Measurements from ENCODE around the gene SORBS2.

Gene SORBS2

GRCh38 chr4:185542626-185543315 is 269.2 kb downstream of the SORBS2 start:
- no peak for DNase-seq

DNA sequence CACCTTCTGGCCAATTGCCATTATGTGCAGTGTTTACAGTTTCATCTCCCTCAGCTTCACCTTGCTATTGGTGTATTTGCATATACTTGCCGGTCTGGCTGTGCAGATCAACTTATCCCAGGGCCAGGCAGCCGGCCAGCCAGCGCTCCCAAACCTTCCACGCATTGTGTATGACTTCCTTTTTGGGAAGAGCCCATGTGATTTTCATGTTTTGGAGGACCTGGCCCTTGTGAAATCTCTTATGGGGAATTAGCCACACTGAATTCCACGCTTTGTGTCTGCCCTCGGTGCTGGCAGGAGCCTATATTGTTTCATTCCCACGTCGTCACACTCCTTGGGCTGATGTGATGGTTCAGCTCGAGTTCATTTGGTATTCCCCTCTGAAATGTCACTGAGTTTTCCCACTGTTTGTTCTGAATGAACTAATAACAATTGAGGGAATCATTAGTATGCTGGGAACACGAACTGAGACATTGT is 270.7 kb downstream of the SORBS2 start:
- DNase-seq: no peak

DNA sequence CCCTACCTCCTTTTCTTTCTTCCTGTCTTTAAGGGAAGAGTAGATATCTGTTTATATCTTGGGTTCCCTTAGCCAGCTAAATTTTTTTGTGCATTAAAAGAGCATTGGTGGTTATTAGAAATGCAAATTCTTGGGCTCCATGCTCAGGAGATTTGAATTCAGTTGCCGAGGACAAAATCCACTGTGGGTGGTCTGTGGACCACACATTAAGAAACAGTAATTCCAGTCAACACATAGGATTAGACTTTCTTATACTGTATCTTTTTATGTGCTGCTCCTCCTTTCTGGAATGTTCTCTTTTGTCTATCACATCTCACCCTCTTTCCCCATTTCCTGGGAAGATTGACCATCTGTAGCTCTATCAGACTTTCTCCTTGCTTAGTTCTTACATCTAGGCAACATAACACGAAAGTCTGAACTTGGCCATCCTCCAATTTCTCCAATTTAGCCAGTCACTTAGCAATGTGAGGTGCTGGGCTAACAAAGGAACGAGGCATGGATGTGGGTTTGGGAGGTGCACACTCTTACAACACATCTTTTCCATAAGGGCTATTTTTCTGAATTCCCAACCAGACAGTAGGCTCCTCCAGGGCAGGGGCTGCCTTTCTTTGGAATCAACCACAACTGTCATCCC is 271.4 kb downstream of the SORBS2 start:
- DNase-seq: no peak

DNA sequence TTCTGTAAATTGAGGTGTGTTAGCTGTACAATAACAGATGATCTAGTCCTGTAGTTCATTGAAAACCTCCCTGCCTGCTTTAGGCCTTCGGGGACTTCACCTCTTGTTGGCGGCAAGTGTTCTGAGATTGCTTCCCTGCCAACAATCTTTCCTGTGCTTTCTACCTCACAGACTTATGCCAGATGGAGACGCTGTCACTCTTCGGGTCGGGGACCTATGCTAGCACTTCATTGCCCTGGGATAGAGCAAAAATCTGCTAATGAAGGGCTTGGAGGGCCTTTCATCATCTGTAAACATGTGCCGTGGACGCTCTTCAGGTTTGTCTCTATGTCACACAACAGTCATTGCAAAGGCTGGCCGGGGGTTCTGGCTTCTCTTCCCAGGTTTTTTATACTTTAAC is 272.0 kb downstream of the SORBS2 start:
- DNase-seq: no peak

GRCh38 chr4:185538806-185539205 is 273.2 kb downstream of the SORBS2 start:
- DNase-seq: no peak

DNA sequence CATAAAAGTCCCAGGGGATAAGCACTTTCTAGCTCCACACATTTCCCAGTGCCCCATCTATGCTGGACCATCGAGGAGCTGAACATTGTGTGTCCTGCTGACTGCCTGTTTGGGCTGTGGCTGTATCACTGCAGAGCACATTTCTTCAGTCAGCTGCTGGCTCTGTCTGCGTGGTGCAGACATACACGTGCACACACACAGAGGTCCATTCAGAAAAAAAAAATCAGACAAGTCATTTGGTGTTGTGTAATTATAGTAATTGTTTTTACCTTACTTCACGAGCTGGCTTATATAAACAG is 275.6 kb downstream of the SORBS2 start:
- DNase-seq: no peak

GRCh38 chr4:185535612-185536410 is 276.2 kb downstream of the SORBS2 start:
- no peak for DNase-seq
